Gastrocnemius medialis (tissue), 4 donors: ENCODE results near the gene RAI1.

Experiments used
- POLR2A ChIP-seq, 2 donors: fragments of 450-650 bp; IDR thresholded peaks; one replicate each; pipeline ENCODE4 v1.6.1; 2017; ENCODE audit warnings: antibody characterized with exemption in 2 of 2, mild to moderate bottlenecking in 2 of 2, moderate library complexity in 2 of 2
- TF ChIP-seq, protein P1 (sequence below), 5 experiments: fragments of 450-650 bp in 3 of 5; fragments of 200-600 bp in 2 of 5; sonication (generic) in 2 of 5; IDR thresholded peaks in 4 of 5; conservative IDR thresholded peaks in 1 of 5; 1 replicate in 4 of 5; 2 replicates in 1 of 5; pipeline ENCODE4 v1.5.1; 2016 to 2019; ENCODE audit warnings: antibody characterized with exemption in 5 of 5, mild to moderate bottlenecking in 3 of 5, moderate library complexity in 3 of 5

DNA sequence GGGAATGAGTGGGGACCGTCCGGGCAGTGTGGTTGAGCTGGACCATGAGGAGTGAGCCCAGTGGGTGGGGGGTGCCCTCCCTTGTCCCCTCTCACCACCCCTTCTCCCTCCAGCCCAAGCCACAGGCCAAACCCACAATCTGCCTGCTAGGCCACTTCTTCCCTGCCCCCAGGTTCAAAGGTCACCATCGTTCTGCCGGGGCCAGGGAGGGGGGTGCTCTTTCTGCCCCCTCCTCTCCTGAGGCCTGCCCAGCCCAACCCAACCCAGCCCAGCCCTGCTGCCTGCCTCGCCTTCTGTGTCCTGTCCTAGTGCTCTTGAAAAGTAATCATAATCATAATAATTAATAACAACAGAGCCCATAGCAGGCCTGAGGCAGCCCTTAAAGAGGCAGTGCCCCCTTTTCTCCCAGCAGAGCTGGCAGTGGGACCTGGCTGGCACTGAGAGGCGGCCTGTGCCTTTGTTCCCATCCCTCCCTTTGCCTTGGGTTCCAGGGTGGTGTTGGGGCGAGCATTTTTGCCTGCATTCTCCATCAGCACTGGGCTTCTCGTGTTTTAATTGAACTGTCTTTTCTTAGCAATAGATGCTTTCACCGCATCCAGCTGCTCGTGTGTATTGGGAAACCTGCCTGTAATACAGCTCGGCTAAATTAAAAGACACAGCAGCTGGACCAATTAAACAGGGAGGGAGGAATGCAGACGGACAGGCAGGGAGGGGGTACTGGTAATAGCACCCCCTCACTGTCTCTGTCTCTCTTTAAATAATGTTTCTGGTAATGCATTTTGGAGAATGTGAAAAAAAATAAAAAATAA lies 108.8 kb downstream of the RAI1 start:
- TF ChIP-seq POLR2A (IDR thresholded peaks at IDR 0.05), result no peak
- TF ChIP-seq, protein P1, sequence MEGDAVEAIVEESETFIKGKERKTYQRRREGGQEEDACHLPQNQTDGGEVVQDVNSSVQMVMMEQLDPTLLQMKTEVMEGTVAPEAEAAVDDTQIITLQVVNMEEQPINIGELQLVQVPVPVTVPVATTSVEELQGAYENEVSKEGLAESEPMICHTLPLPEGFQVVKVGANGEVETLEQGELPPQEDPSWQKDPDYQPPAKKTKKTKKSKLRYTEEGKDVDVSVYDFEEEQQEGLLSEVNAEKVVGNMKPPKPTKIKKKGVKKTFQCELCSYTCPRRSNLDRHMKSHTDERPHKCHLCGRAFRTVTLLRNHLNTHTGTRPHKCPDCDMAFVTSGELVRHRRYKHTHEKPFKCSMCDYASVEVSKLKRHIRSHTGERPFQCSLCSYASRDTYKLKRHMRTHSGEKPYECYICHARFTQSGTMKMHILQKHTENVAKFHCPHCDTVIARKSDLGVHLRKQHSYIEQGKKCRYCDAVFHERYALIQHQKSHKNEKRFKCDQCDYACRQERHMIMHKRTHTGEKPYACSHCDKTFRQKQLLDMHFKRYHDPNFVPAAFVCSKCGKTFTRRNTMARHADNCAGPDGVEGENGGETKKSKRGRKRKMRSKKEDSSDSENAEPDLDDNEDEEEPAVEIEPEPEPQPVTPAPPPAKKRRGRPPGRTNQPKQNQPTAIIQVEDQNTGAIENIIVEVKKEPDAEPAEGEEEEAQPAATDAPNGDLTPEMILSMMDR (IDR thresholded peaks at IDR 0.05 in 4 of 5, conservative IDR thresholded peaks at IDR 0.05 in 1 of 5), result no peak
